Effector CD8-positive, alpha-beta T cell (primary cell): ENCODE data around the gene COL20A1.
"Not testable (repeated sequence)": the region's sequence is repeated elsewhere in the genome, so short reads cannot be mapped to it uniquely, and the experiment has no call there.

Experiments used
- DNase-seq: peaks from one replicate; lab custom pipeline; 2025; lab: John Stamatoyannopoulos, UW

Gene COL20A1

GRCh38 chr20:63376283-63377250 lies 83.6 kb downstream of the COL20A1 start:
- no peak for DNase-seq

- DNase-seq: no peak
Observed at GRCh38 chr20:63377256-63377941, 84.4 kb downstream of the COL20A1 start.

GRCh38 chr20:63377951-63378381 lies 85.0 kb downstream of the COL20A1 start:
- no peak for DNase-seq

GRCh38 chr20:63378626-63379025 lies 85.6 kb downstream of the COL20A1 start:
- DNase-seq: no peak

GRCh38 chr20:63379296-63379695 lies 86.3 kb downstream of the COL20A1 start:
- DNase-seq: no peak

GRCh38 chr20:63379872-63380271 lies 86.9 kb downstream of the COL20A1 start:
- DNase-seq: not testable (repeated sequence)

GRCh38 chr20:63380346-63380870 lies 87.4 kb downstream of the COL20A1 start:
- no peak for DNase-seq

- DNase-seq: peak; percentile 28
Observed at GRCh38 chr20:63381781-63382431, 88.9 kb downstream of the COL20A1 start.

- DNase-seq: no peak
Observed at GRCh38 chr20:63382551-63383300, 89.7 kb downstream of the COL20A1 start.

- DNase-seq: no peak
Observed at GRCh38 chr20:63383556-63383955, 90.6 kb downstream of the COL20A1 start.

- no peak for DNase-seq
Observed at GRCh38 chr20:63384336-63384735, 91.3 kb downstream of the COL20A1 start.
